ENCODE data around the gene TIMM29. TPM values are rescaled to one million over a fixed set of nuclear protein-coding genes. Genes with fewer than 3 reads are reported as not detected.

Gene TIMM29
- total and polyA plus RNA-seq, 9 donors = 13.8 to 22.4 (median 19.0) TPM

GRCh38 chr19:10919352-10920287, 9.0 kb upstream of the TIMM29 start:
- intact Hi-C loops (cut with DNase I) = loop anchor here in 1 of 4 donors (10.0 kb wide), 1 partner anchor 45 kb away; the partner anchor contains the start of gene CARM1
- DNase-seq = no peak
- WGBS, 3 donors = 65 to 69% (median 67%) methylated on average over 26 of the region's 26 CpGs
- H3K27ac ChIP-seq = no peak overlapping the region
- H3K4me3 ChIP-seq = no peak overlapping the region
- H3K4me1 ChIP-seq (ENCODE audit: insufficient read depth) = no peaks in the 10 kb centered on the region
- no peaks in the 10 kb centered on the region for H3K9me3 ChIP-seq
- no peaks in the 10 kb centered on the region for H3K36me3 ChIP-seq
- H3K27me3 ChIP-seq = no peaks in the 10 kb centered on the region
- TF ChIP-seq POLR2A (IDR thresholded peaks at IDR 0.05) (no peak), CTCF (IDR thresholded peaks at IDR 0.05) (no peak), EP300 (IDR thresholded peaks at IDR 0.05) (no peak)

- no peaks in the 10 kb centered on the region for H3K9me3 ChIP-seq
- intact Hi-C loops (cut with DNase I) = loop anchor here in 1 of 4 donors (10.0 kb wide), 1 partner anchor 45 kb away; the partner anchor contains the start of gene CARM1
- no peaks in the 10 kb centered on the region for H3K4me1 ChIP-seq (ENCODE audit: insufficient read depth)
- DNase-seq = no peak
- no peak overlapping the region for H3K27ac ChIP-seq
- H3K36me3 ChIP-seq = no peaks in the 10 kb centered on the region
- TF ChIP-seq EP300 (IDR thresholded peaks at IDR 0.05) (no peak), POLR2A (IDR thresholded peaks at IDR 0.05) (no peak), CTCF (IDR thresholded peaks at IDR 0.05) (no peak)
- no peaks in the 10 kb centered on the region for H3K27me3 ChIP-seq
- WGBS, 3 donors = 87 to 91% (median 89%) methylated on average over 8 to 10 of the region's 10 CpGs
- H3K4me3 ChIP-seq = no peak overlapping the region
Measured at GRCh38 chr19:10920288-10920655, 8.3 kb upstream of the TIMM29 start.

GRCh38 chr19:10920781-10921180, 7.8 kb upstream of the TIMM29 start:
- intact Hi-C loops (cut with DNase I) = loop anchor here in 1 of 4 donors (10.0 kb wide), 1 partner anchor 46 kb away; the partner anchor contains the start of gene CARM1
- WGBS, 3 donors = 75 to 78% (median 76%) methylated on average over 14 to 16 of the region's 16 CpGs
- Histone ChIP-seq H3K27me3 (no peaks in the 10 kb centered on the region), H3K27ac (no peak overlapping the region), H3K4me1 (ENCODE audit: insufficient read depth) (peaks cover 2% of the 10 kb centered on the region), H3K4me3 (no peak overlapping the region), H3K36me3 (no peaks in the 10 kb centered on the region), H3K9me3 (no peaks in the 10 kb centered on the region)
- TF ChIP-seq POLR2A (IDR thresholded peaks at IDR 0.05) (no peak), EP300 (IDR thresholded peaks at IDR 0.05) (no peak), CTCF (IDR thresholded peaks at IDR 0.05) (no peak)
- no peak for DNase-seq

GRCh38 chr19:10921199-10921909, 7.3 kb upstream of the TIMM29 start:
- WGBS, 3 donors = 80 to 82% (median 80%) methylated on average over 41 to 43 of the region's 43 CpGs
- H3K9me3 ChIP-seq = no peaks in the 10 kb centered on the region
- H3K27me3 ChIP-seq = no peaks in the 10 kb centered on the region
- H3K27ac ChIP-seq = no peak overlapping the region
- DNase-seq = no peak
- peaks cover 2% of the 10 kb centered on the region for H3K4me1 ChIP-seq (ENCODE audit: insufficient read depth)
- H3K4me3 ChIP-seq = no peak overlapping the region
- TF ChIP-seq EP300 (IDR thresholded peaks at IDR 0.05) (no peak), CTCF (IDR thresholded peaks at IDR 0.05) (no peak), POLR2A (IDR thresholded peaks at IDR 0.05) (no peak)
- H3K36me3 ChIP-seq = no peaks in the 10 kb centered on the region
- intact Hi-C loops (cut with DNase I) = loop anchor here in 1 of 4 donors (10.0 kb wide), 1 partner anchor 47 kb away; the partner anchor contains the start of gene CARM1
